ENCODE results near the gene GPRC5A.
"Not testable (repeated sequence)": the region's sequence is repeated elsewhere in the genome, so short reads cannot be mapped to it uniquely, and the experiment has no call there.

GPRC5A gene

GRCh38 chr12:12872934-12873275, 18.5 kb upstream of the GPRC5A start:
- peak overlapping the region; percentile 70 for H3K9ac ChIP-seq (ENCODE audit: low read depth, low read length)

GRCh38 chr12:12874029-12874428, 17.3 kb upstream of the GPRC5A start:
- Histone ChIP-seq H3K9ac (ENCODE audit: low read depth, low read length) (peak overlapping the region; percentile 55), H3K4me1 (ENCODE audit: control insufficient read depth, insufficient read depth, low read length) (peaks cover 48% of the 10 kb centered on the region), H3K4me2 (ENCODE audit: low read length) (peak overlapping the region; percentile 4)

More at GRCh38 chr12:12872934-12873275, 18.5 kb upstream of the GPRC5A start:
- peak overlapping the region; percentile 70 for H3K4me2 ChIP-seq (ENCODE audit: low read length)
- H3K4me3 ChIP-seq (ENCODE audit: low read length), result peak overlapping the region; percentile 51
- H3K36me3 ChIP-seq (ENCODE audit: insufficient read depth, low read length), result no peaks in the 10 kb centered on the region
- peaks cover 48% of the 10 kb centered on the region for H3K4me1 ChIP-seq (ENCODE audit: control insufficient read depth, insufficient read depth, low read length)
- H3K27me3 ChIP-seq (ENCODE audit: control insufficient read depth, insufficient read depth, low read length), result no peaks in the 10 kb centered on the region
- H3K9me3 ChIP-seq (replicated peaks; ENCODE audit: low read length), result no peaks in the 10 kb centered on the region

GRCh38 chr12:12875301-12875700, 16.1 kb upstream of the GPRC5A start:
- H3K36me3 ChIP-seq (ENCODE audit: insufficient read depth, low read length); H3K4me2 ChIP-seq (ENCODE audit: low read length); H3K9ac ChIP-seq (ENCODE audit: low read depth, low read length); H3K4me3 ChIP-seq (ENCODE audit: low read length); H3K27me3 ChIP-seq (ENCODE audit: control insufficient read depth, insufficient read depth, low read length); H3K9me3 ChIP-seq (replicated peaks; ENCODE audit: low read length): not testable (repeated sequence)
- peaks cover 41% of the 10 kb centered on the region for H3K4me1 ChIP-seq (ENCODE audit: control insufficient read depth, insufficient read depth, low read length)

More at GRCh38 chr12:12874029-12874428, 17.3 kb upstream of the GPRC5A start:
- H3K4me3 ChIP-seq (ENCODE audit: low read length), result no peak overlapping the region
- H3K36me3 ChIP-seq (ENCODE audit: insufficient read depth, low read length), result no peaks in the 10 kb centered on the region
- H3K9me3 ChIP-seq (replicated peaks; ENCODE audit: low read length), result no peaks in the 10 kb centered on the region
- H3K27me3 ChIP-seq (ENCODE audit: control insufficient read depth, insufficient read depth, low read length), result no peaks in the 10 kb centered on the region

- H3K27me3 ChIP-seq (ENCODE audit: control insufficient read depth, insufficient read depth, low read length), result no peaks in the 10 kb centered on the region
- no peaks in the 10 kb centered on the region for H3K36me3 ChIP-seq (ENCODE audit: insufficient read depth, low read length)
- no peaks in the 10 kb centered on the region for H3K9me3 ChIP-seq (replicated peaks; ENCODE audit: low read length)
- H3K9ac ChIP-seq (ENCODE audit: low read depth, low read length), result no peak overlapping the region
- no peak overlapping the region for H3K4me2 ChIP-seq (ENCODE audit: low read length)
- H3K4me3 ChIP-seq (ENCODE audit: low read length), result no peak overlapping the region
- H3K4me1 ChIP-seq (ENCODE audit: control insufficient read depth, insufficient read depth, low read length), result peaks cover 37% of the 10 kb centered on the region
These were observed 14.1 kb upstream of the GPRC5A start for GRCh38 chr12:12877153-12877768.

- no peak overlapping the region for H3K4me3 ChIP-seq (ENCODE audit: low read length)
- peaks cover 35% of the 10 kb centered on the region for H3K4me1 ChIP-seq (ENCODE audit: control insufficient read depth, insufficient read depth, low read length)
- no peak overlapping the region for H3K9ac ChIP-seq (ENCODE audit: low read depth, low read length)
- H3K36me3 ChIP-seq (ENCODE audit: insufficient read depth, low read length), result no peaks in the 10 kb centered on the region
- H3K27me3 ChIP-seq (ENCODE audit: control insufficient read depth, insufficient read depth, low read length), result no peaks in the 10 kb centered on the region
- no peaks in the 10 kb centered on the region for H3K9me3 ChIP-seq (replicated peaks; ENCODE audit: low read length)
- H3K4me2 ChIP-seq (ENCODE audit: low read length), result no peak overlapping the region
These were observed 13.4 kb upstream of the GPRC5A start for GRCh38 chr12:12877781-12878455.

GRCh38 chr12:12880537-12880936, 10.8 kb upstream of the GPRC5A start:
- no peak overlapping the region for H3K4me3 ChIP-seq (ENCODE audit: low read length)
- no peaks in the 10 kb centered on the region for H3K9me3 ChIP-seq (replicated peaks; ENCODE audit: low read length)
- H3K4me2 ChIP-seq (ENCODE audit: low read length), result no peak overlapping the region
- no peak overlapping the region for H3K9ac ChIP-seq (ENCODE audit: low read depth, low read length)
- H3K4me1 ChIP-seq (ENCODE audit: control insufficient read depth, insufficient read depth, low read length), result peaks cover 25% of the 10 kb centered on the region
- H3K27me3 ChIP-seq (ENCODE audit: control insufficient read depth, insufficient read depth, low read length), result no peaks in the 10 kb centered on the region
- H3K36me3 ChIP-seq (ENCODE audit: insufficient read depth, low read length), result no peaks in the 10 kb centered on the region

- H3K4me3 ChIP-seq (ENCODE audit: low read length), result no peak overlapping the region
- no peaks in the 10 kb centered on the region for H3K36me3 ChIP-seq (ENCODE audit: insufficient read depth, low read length)
- H3K4me2 ChIP-seq (ENCODE audit: low read length), result peak overlapping the region; percentile 9
- H3K27me3 ChIP-seq (ENCODE audit: control insufficient read depth, insufficient read depth, low read length), result no peaks in the 10 kb centered on the region
- peak overlapping the region; percentile 14 for H3K9ac ChIP-seq (ENCODE audit: low read depth, low read length)
- H3K4me1 ChIP-seq (ENCODE audit: control insufficient read depth, insufficient read depth, low read length), result peaks cover 25% of the 10 kb centered on the region
- H3K9me3 ChIP-seq (replicated peaks; ENCODE audit: low read length), result no peaks in the 10 kb centered on the region
These were observed 10.0 kb upstream of the GPRC5A start for GRCh38 chr12:12881151-12881909.

GRCh38 chr12:12882288-12882687, 9.1 kb upstream of the GPRC5A start:
- peaks cover 25% of the 10 kb centered on the region for H3K4me1 ChIP-seq (ENCODE audit: control insufficient read depth, insufficient read depth, low read length)
- H3K36me3 ChIP-seq (ENCODE audit: insufficient read depth, low read length), result no peaks in the 10 kb centered on the region
- H3K9ac ChIP-seq (ENCODE audit: low read depth, low read length), result no peak overlapping the region
- H3K4me3 ChIP-seq (ENCODE audit: low read length), result no peak overlapping the region
- no peaks in the 10 kb centered on the region for H3K27me3 ChIP-seq (ENCODE audit: control insufficient read depth, insufficient read depth, low read length)
- H3K9me3 ChIP-seq (replicated peaks; ENCODE audit: low read length), result no peaks in the 10 kb centered on the region
- no peak overlapping the region for H3K4me2 ChIP-seq (ENCODE audit: low read length)

GRCh38 chr12:12883369-12884001, 7.9 kb upstream of the GPRC5A start:
- Histone ChIP-seq H3K4me3 (ENCODE audit: low read length) (no peak overlapping the region), H3K9me3 (replicated peaks; ENCODE audit: low read length) (no peaks in the 10 kb centered on the region), H3K27me3 (ENCODE audit: control insufficient read depth, insufficient read depth, low read length) (no peaks in the 10 kb centered on the region), H3K36me3 (ENCODE audit: insufficient read depth, low read length) (no peaks in the 10 kb centered on the region), H3K4me2 (ENCODE audit: low read length) (peak overlapping the region; percentile 32), H3K4me1 (ENCODE audit: control insufficient read depth, insufficient read depth, low read length) (peaks cover 25% of the 10 kb centered on the region), H3K9ac (ENCODE audit: low read depth, low read length) (no peak overlapping the region)

GRCh38 chr12:12885096-12885792, 6.1 kb upstream of the GPRC5A start:
- Histone ChIP-seq H3K4me1 (ENCODE audit: control insufficient read depth, insufficient read depth, low read length) (peaks cover 28% of the 10 kb centered on the region), H3K27me3 (ENCODE audit: control insufficient read depth, insufficient read depth, low read length) (no peaks in the 10 kb centered on the region), H3K4me2 (ENCODE audit: low read length) (no peak overlapping the region), H3K36me3 (ENCODE audit: insufficient read depth, low read length) (no peaks in the 10 kb centered on the region), H3K9me3 (replicated peaks; ENCODE audit: low read length) (no peaks in the 10 kb centered on the region), H3K9ac (ENCODE audit: low read depth, low read length) (no peak overlapping the region), H3K4me3 (ENCODE audit: low read length) (no peak overlapping the region)

GRCh38 chr12:12887471-12887870, 3.9 kb upstream of the GPRC5A start:
- Histone ChIP-seq H3K27me3 (ENCODE audit: control insufficient read depth, insufficient read depth, low read length) (no peaks in the 10 kb centered on the region), H3K9me3 (replicated peaks; ENCODE audit: low read length) (no peaks in the 10 kb centered on the region), H3K36me3 (ENCODE audit: insufficient read depth, low read length) (no peaks in the 10 kb centered on the region), H3K4me2 (ENCODE audit: low read length) (no peak overlapping the region), H3K9ac (ENCODE audit: low read depth, low read length) (no peak overlapping the region), H3K4me1 (ENCODE audit: control insufficient read depth, insufficient read depth, low read length) (peaks cover 25% of the 10 kb centered on the region), H3K4me3 (ENCODE audit: low read length) (no peak overlapping the region)
